H4 (cell line): ENCODE data around the gene ABT1. TPM values are rescaled to one million over a fixed set of nuclear protein-coding genes. Genes with fewer than 3 reads are reported as not detected.

ENCODE experiments used
- DNase-seq: peaks from one replicate; pipeline ENCODE4 v3.0.0-alpha.2; 2015; ENCODE audit warnings: low spot score
- total RNA-seq: library from RNA; depleted of rRNA; stranded (reverse); fragments of >200 nt; shearing (Covaris generic); gene quantifications from 2 replicates; pipeline ENCODE4 v1.2.3, GENCODE V29; 2014

ABT1 gene
- total RNA-seq, 1 experiment from 2014 or later = 15.0 TPM

- peak; percentile 89 for DNase-seq
Measured at GRCh38 chr6:26571592-26572296, 25.0 kb upstream of the ABT1 start.

DNA sequence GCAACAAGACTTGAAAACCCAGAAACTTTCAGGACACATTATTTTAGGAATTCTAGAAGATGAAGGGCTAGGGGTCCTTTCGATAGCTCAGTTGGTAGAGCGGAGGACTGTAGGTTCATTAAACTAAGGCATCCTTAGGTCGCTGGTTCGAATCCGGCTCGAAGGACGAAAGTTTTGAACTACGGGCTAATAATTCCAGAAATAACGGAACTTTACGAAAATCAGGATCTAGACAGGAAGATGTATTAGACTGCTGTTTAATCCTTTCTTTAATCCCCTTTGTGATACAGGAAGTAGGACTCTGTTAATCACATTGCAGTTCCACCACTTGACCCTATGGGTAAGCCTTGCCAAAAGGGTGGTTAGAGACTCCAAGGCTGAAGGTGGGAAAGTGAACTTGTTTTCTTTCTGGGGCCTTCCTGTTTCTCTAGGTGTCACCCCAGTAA, 21.2 kb upstream of the ABT1 start:
- DNase-seq = no peak

- DNase-seq = no peak
Measured at GRCh38 chr6:26576407-26576843, 20.3 kb upstream of the ABT1 start.

DNA sequence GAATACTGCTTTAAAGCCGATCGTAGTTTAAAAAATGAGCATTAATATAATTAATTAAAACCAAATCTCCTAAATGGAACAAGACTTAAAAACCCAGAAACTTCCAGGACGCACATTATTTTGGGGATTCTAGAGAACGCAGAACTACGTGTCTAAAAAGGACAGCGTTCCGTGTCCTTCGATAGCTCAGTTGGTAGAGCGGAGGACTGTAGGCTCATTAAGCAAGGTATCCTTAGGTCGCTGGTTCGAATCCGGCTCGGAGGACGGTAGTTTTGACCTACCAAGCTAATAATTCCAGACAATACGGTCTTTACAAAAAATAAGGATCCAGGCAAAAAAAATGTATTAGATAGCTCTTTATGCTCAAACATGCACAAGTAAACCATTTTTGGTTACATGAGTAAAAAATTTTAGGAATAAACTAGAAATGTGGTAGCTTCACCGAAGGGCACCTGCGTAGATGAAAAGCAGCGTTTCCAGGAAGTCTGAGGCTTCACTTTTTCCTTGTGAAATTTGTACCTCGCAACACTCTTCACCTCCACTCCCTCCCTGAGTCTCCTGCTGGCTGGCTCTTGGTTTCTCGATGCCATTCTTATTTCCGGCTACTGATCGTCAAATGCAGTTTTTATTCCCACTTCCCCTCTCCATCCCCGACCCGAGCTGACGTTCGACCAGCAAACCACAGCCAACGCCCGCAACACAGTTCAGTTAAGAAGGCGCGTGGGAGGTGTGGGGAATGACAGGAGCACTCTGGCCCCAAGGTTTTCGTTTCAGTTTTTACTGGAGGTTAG, 19.6 kb upstream of the ABT1 start:
- DNase-seq = peak; percentile 72

DNA sequence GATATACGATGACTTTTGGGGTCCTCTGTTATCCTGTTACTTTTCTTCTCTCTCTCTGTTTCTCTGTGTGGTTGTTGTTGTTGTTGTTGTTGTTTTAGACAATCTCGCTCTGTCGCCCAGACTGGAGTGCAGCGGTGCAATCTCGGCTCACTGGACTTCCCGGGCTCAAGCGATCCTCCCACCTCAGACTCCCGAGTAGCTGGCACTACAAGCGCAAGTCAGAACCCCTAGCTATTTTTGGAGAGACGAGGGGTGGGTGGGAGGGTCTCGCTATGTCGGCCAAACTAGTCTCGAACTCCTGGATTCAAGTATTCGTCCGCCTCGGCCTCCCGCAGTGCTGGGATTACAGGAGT, 19.1 kb upstream of the ABT1 start:
- no peak for DNase-seq

GRCh38 chr6:26578279-26578678, 18.5 kb upstream of the ABT1 start:
- no peak for DNase-seq

DNA sequence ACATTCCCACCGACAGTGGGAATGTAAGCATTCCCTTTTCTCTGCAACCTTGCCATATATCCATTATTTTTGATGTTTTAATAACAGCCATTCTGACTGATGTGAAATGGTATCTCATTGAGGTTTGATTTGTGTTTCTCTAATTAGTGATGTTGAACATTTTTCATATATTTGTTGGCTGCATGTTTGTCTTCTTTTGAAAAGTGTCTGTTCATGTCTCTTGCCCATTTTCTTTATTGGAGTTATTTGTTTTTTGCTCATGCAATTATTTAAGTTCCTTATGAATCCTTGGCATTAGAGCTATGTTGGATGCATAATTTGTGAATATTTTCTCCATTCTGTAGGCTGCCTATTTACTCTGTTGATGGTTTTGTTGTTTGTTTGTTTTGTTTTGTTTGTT, 18.0 kb upstream of the ABT1 start:
- no peak for DNase-seq

DNA sequence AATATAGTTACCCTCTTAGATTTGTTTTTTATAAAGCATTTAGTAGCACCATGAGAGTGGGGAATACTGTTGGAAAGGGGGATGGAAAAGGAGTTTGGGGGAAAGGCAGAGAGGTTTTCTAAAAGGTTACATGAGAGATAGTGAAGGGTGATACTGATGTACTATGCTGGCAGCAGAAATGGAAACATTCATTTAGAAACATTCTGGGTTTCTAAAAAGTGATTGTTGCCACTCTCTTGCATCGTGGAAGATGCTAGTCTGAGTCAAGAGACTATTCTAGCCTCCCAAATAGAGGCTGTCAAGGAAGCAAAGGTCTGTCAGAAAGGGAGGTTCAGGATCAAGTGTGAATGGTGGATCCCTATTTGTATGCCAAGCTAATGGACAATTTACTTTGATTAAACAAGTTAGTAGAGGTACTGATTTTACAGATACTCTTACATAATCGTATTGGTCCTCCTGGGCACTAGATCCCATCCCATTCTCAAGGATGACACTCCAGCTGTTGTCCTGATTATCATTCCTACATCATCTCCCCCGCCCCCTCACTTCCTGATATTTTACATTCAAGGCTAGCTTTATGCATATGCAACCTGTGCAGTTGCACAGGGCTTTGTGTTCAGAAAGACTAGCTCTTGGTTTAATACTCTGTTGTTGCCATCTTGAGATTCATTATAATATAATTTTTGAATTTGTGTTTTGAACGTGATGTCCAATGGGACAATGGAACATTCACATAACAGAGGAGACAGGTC, 15.4 kb upstream of the ABT1 start:
- DNase-seq = no peak

DNA sequence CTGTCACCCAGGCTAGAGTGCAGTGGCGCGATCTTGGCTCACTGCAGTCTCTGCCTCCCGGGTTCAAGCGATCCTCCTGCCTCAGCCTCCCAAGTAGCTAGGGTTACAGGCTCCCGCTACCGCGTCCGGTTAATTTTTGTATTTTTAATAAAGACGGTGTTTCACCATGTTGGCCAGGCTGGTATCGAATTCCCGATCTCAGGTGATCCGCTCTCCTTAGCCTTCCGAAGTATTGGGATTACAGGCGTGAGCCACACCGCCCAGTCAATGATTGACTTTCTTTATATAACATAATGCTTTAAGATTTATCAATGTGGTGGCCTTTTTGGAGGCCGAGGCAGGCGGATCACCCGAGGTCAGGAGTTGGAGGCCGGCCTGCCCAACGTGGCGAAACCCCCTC, 7.8 kb upstream of the ABT1 start:
- no peak for DNase-seq

GRCh38 chr6:26592649-26593048, 4.1 kb upstream of the ABT1 start:
- no peak for DNase-seq

DNA sequence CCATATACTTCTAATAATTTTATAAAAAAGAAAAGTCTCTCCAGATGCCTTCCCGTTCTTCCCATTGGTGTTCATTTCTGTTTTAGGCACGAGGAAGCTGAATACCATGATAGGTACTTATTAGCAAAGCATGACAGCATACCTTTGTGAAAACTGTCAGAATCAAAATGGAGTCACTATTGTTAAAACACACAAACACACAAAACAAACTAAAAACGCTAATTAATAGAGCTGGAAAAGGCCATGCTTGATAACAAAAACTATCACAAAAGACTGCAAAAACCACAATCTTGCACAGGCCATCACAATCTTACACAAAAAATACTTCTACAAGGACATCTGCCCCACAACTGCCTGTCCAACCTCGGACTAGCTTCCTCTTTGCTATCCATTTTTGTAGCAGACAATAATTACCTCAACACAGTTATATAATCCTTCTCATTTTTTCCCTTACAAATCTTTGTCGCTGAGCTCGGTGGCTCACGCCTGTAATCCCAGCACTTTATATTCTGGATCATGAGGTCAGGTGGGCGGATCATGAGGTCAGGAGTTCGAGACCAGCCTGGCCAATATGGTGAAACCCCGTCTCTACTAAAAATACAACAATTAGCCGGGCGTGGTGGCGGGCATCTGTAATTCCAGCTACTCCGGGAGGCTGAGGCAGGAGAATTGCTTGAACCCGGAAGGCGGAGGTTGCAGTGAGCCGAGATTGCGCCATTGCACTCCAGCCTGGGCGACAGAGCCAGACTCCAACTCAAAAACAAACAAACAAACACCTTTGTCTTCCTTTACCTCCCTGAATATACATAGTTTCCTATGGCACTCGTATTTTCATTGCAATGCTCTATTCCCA, 3.2 kb upstream of the ABT1 start:
- DNase-seq = no peak

DNA sequence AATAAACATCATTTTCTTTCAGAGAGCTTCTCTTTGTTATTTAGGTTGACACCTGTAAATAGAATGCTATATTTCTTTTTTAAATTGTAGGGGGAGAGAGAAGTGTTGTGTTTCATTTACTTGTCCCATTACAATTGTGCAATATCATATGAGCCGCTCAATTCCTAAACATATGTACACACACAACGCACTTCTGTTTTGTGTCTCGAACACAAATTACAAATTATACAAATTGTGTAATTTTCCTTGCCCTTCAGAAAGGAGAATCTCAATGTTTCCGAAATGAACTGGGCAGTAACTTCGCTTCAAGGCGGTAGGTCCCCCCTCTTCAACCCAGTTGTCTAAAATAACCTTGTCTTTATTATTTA, 2.6 kb upstream of the ABT1 start:
- no peak for DNase-seq

DNA sequence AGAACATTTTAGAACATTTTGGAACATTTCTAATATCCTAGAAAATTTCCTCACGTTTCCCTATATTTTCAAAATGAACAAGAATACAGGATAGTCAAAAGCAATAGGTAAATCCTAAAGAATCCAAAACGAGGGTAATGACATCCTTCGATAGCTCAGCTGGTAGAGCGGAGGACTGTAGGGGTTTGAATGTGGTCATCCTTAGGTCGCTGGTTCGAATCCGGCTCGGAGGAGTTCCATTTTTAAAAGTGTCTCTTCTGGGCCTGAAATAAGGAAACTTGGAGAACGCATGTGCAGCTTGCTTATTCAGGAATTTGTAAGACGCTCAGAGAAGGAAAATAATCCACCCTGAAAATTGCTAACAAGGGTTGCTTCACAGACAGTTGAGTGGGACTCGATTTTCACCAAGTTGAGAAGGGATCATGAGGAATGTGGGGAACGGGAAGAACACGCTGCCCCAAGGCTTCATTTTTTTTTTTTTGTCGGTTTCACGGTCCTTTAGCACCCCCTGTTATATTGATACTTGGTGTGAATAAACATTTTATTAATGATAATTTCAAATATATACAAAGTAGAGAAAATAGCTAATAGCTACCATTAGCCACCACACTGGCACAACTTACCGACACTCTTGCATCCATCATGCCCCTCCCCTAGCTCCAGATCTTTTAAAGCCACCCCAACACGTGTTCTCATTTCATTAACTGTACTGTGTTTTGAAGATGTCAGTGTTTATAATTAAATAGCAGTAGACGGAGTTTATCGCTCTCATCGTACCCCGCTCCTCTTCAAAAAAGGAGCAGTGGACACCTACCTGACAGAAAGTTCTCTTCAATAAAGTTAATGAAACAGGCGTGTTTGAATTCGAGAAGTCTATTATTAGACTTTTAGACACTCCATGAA, 1.8 kb upstream of the ABT1 start:
- DNase-seq = peak; percentile 58

DNA sequence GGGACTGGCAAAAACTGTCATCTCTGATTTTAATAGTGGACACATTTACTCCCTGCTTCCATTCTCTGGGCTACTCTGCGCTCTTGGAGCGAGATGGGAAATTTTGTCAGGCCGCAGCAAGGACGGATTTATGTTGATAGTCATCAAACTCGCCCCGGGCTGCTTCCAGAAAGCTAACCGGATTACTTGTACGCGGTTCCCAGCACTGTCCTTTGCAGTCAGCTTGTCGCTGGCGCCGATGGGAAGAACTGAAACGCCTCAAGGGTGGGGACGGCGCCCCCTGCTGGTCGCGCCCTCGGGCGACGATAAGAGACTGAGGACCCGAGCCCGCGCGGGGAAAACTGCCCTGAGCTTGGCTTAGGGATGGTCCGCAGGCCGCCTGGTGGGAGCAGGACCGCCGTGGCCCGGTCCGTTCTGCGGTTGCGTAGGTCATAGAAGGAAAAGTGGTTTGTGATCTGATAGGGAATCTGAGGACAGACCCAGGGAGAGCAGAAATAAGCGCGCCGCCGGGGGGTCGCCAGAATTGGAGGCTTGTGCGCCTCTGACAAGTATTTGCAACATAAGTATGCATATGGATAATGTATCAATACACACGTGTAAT, 984 bp upstream of the ABT1 start:
- peak; percentile 80 for DNase-seq

- no peak for DNase-seq
Measured at GRCh38 chr6:26597389-26597766, 625 bp downstream of the ABT1 start.

GRCh38 chr6:26597821-26598220, 1.1 kb downstream of the ABT1 start:
- DNase-seq = no peak

- no peak for DNase-seq
Measured at GRCh38 chr6:26598267-26598666, 1.5 kb downstream of the ABT1 start.

DNA sequence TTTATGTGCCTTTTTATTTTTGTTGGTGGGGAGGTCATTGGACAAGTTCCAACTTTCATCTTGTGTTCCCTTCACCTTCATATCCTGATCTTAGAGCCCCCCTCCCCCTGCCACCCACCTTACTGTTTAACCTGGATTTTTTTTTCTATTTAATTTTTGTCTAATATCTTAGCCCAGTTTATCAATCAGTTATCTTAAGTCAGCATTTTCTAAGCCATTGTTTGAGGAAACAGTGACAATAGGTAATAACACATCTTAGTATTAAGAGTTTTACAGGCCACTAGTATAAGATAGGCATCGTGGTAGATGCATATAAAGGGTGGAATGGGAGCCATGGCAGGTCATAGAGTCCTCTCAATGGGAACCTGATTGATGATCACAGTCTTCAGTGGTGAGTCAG, 2.4 kb downstream of the ABT1 start:
- DNase-seq = no peak

- DNase-seq = no peak
Measured at GRCh38 chr6:26599591-26599990, 2.8 kb downstream of the ABT1 start.

DNA sequence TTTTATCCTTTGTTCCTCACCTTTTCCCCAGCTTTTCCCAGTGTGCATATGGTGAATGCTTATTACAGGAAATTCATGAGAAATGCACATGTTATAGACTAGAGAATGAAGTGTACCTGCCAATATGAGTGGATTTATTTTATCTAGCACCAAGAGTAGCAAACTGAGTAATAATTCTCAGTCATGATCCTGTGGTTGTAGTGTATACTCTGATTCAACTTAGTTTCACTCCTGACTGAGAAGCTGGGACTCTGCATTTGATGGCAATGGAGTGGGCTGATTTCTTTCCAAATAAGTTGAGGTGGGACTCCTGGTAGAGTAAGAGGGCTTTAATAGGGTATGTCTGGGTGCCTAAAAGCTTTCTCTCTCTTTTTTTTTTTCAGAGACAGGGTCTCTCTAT, 4.0 kb downstream of the ABT1 start:
- no peak for DNase-seq
